GM23248 (cell line): ENCODE measurements around the gene ADRA2C. TPM values are rescaled to one million over a fixed set of nuclear protein-coding genes. Genes with fewer than 3 reads are reported as not detected.
A peak's percentile ranks its signal among the peaks of the same experiment; 100 is the strongest.

ENCODE experiments used
- DNase-seq: peaks from one replicate; pipeline ENCODE4 v3.0.0-alpha.2; 2015
- H2AFZ ChIP-seq: fragments of 200-600 bp; sonication (generic); 2 replicates; pipeline ENCODE4 v1.6.1; 2016; ENCODE audit warnings: antibody characterized with exemption
- H3F3A ChIP-seq: fragments of 200-600 bp; sonication (generic); 2 replicates; pipeline ENCODE4 v1.6.1; 2016; ENCODE audit warnings: mild to moderate bottlenecking, antibody characterized with exemption, mixed run types; ENCODE audit not compliant: insufficient read depth
- H3K27ac ChIP-seq: fragments of 200-600 bp; sonication (generic); 2 replicates; pipeline ENCODE4 v1.5.1; 2016; ENCODE audit warnings: mild to moderate bottlenecking
- H3K27me3 ChIP-seq: fragments of 200-600 bp; sonication (generic); replicated peaks from 2 replicates; pipeline ENCODE4 v1.6.1; 2016; ENCODE audit warnings: mild to moderate bottlenecking; ENCODE audit not compliant: insufficient read depth
- H3K36me3 ChIP-seq: fragments of 200-600 bp; sonication (generic); 2 replicates; pipeline ENCODE4 v1.6.1; 2016; ENCODE audit warnings: low read depth, mild to moderate bottlenecking
- H3K4me1 ChIP-seq: fragments of 200-600 bp; sonication (generic); 2 replicates; pipeline ENCODE4 v1.6.1; 2016; ENCODE audit warnings: mild to moderate bottlenecking; ENCODE audit not compliant: insufficient read depth
- H3K4me2 ChIP-seq: fragments of 200-600 bp; sonication (generic); one replicate; pipeline ENCODE4 v1.6.1; 2016; ENCODE audit warnings: mild to moderate bottlenecking; ENCODE audit not compliant: unreplicated experiment
- H3K4me3 ChIP-seq: fragments of 200-600 bp; sonication (generic); 2 replicates; pipeline ENCODE4 v1.5.1; 2016; ENCODE audit warnings: mild to moderate bottlenecking
- H3K79me2 ChIP-seq: fragments of 200-600 bp; sonication (generic); 2 replicates; pipeline ENCODE4 v1.6.1; 2016; ENCODE audit warnings: mild to moderate bottlenecking; ENCODE audit not compliant: insufficient read depth
- H3K9ac ChIP-seq: fragments of 200-600 bp; sonication (generic); 2 replicates; pipeline ENCODE4 v1.6.1; 2016; ENCODE audit warnings: mild to moderate bottlenecking
- H3K9me2 ChIP-seq: fragments of 200-600 bp; sonication (generic); 2 replicates; pipeline ENCODE4 v1.6.1; 2016; ENCODE audit warnings: mixed run types, mild to moderate bottlenecking, moderate library complexity; ENCODE audit not compliant: insufficient read depth
- H3K9me3 ChIP-seq: fragments of 200-600 bp; sonication (generic); one replicate; pipeline ENCODE4 v1.6.1; 2017; ENCODE audit warnings: low read depth
- H4K20me1 ChIP-seq: fragments of 200-600 bp; sonication (generic); 2 replicates; pipeline ENCODE4 v1.6.0; 2016; ENCODE audit not compliant: insufficient read depth
- EZH2 ChIP-seq: fragments of 200-600 bp; sonication (generic); IDR thresholded peaks from 2 replicates; pipeline ENCODE4 v1.6.1; 2018; ENCODE audit warnings: antibody characterized with exemption, mild to moderate bottlenecking; ENCODE audit not compliant: insufficient read depth, poor library complexity, severe bottlenecking
- EZH2phosphoT487 ChIP-seq: fragments of 200-600 bp; sonication (generic); IDR thresholded peaks from 2 replicates; pipeline ENCODE4 v1.6.1; 2018; ENCODE audit warnings: antibody characterized with exemption, moderate library complexity, mild to moderate bottlenecking, low read depth; ENCODE audit not compliant: insufficient read depth
- WGBS, 2 experiments: methylation state at CpG; one replicate each; pipeline ENCODE4 v1.1.6; 2015 to 2017; ENCODE audit warnings: low lambda C conversion rate in 2 of 2, low coverage in 1 of 2; ENCODE audit errors: missing lambda C conversion rate in 2 of 2; 5-methylcytosine and 5-hydroxymethylcytosine counted together
- in situ Hi-C: fragments of 300-500 bp; cut with MboI; formaldehyde crosslinking; loops from 2 replicates; pipeline ENCODE4 v1.15.0; 2020
- polyA plus RNA-seq: library from polyadenylated mRNA; unstranded; fragments of >200 nt; fragmentation: Nextera tagmentation; extraction: Ambion mirVana; gene quantifications from 2 replicates; pipeline ENCODE4 v1.2.1, GENCODE V29; 2016
- total RNA-seq: library from RNA; depleted of rRNA; stranded (reverse); fragments of >200 nt; shearing (Covaris generic); gene quantifications from 2 replicates; pipeline ENCODE4 v1.2.3, GENCODE V29; 2014

The ADRA2C gene
- total and polyA plus RNA-seq, 2 experiments from 2014 or later = 0.14 to 2.2 TPM

GRCh38 chr4:3784454-3785291 lies 18.5 kb downstream of the ADRA2C start:
- Histone ChIP-seq H3K27ac (no peak overlapping the region), H2AFZ (no peak overlapping the region), H3K9ac (no peak overlapping the region), H3K9me2 (no peaks in the 10 kb centered on the region), H4K20me1 (no peaks in the 10 kb centered on the region), H3K9me3 (no peaks in the 10 kb centered on the region), H3K4me2 (no peak overlapping the region), H3K4me1 (no peaks in the 10 kb centered on the region), H3K27me3 (no peaks in the 10 kb centered on the region; the same call in 1 of the 2 replicates), H3K79me2 (no peaks in the 10 kb centered on the region), H3K4me3 (no peak overlapping the region), H3K36me3 (no peaks in the 10 kb centered on the region), H3F3A (no peaks in the 10 kb centered on the region)
- WGBS, 2 experiments = 55 to 61% methylated on average over 21 to 23 of the region's 23 CpGs
- in situ Hi-C loops = no loop called here
- no peak for DNase-seq
- TF ChIP-seq EZH2phosphoT487 = no peak
- no peak for TF ChIP-seq EZH2

DNA sequence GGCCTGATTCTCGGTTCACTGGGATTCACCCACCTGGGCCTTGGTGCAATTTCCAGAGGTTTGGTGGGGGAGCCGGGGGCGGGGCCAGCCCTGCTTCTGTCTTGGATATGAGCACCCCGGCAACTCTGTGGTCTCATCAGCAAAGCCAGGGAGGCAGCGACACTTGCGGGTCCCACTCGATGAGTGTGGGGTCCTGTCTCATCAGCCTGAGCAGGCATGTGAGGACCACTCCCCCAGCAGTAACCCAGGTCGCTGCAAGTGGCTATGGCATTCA lies 19.0 kb downstream of the ADRA2C start:
- Histone ChIP-seq H4K20me1 (no peaks in the 10 kb centered on the region), H3K9ac (no peak overlapping the region), H3K36me3 (no peaks in the 10 kb centered on the region), H3K9me3 (no peaks in the 10 kb centered on the region), H3K9me2 (no peaks in the 10 kb centered on the region), H2AFZ (no peak overlapping the region), H3K79me2 (no peaks in the 10 kb centered on the region), H3K27me3 (no peaks in the 10 kb centered on the region; the same call in 1 of the 2 replicates), H3K4me1 (no peaks in the 10 kb centered on the region), H3K4me2 (no peak overlapping the region), H3F3A (no peaks in the 10 kb centered on the region), H3K27ac (no peak overlapping the region), H3K4me3 (no peak overlapping the region)
- in situ Hi-C loops = no loop called here
- no peak for TF ChIP-seq EZH2
- TF ChIP-seq EZH2phosphoT487 = no peak
- WGBS, 2 experiments = 63 to 71% methylated on average over 4 to 8 of the region's 8 CpGs
- no peak for DNase-seq

DNA sequence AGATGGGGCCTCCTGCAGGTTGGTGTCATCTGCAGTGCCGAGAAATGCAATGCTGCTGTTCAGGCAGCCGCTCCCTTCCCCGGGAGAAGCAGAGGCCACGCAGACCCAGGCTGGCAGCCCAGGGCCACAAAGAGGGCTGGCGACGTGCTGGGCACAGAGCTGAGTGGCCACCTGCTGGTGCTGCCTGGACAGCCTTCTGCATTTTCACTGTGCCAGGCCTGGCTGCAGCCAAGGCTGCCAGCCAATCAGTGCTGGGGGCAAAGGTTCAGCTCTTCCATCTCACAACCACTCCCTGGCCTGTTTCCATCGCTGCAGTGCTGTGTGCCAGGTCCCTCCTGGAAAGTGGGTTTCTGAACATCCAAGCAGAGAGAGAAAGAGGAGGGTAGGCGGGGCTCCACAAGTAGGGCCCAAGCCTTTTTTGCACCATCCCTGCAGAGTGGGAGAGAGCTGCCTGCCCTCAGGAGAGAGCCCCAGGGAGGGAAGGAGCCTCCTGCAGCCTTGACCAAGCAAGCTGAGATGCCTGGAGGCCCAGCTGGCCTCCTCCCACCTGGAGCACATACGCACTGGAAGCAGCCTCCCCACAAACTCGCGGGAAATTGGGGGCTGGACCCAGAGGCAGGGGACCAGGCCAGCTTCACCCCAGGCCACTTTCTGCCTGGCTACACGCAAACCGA lies 20.1 kb downstream of the ADRA2C start:
- H3K9me3 ChIP-seq = no peaks in the 10 kb centered on the region
- H3K4me3 ChIP-seq = no peak overlapping the region
- no peaks in the 10 kb centered on the region for H3F3A ChIP-seq
- no peak overlapping the region for H3K4me2 ChIP-seq
- no peaks in the 10 kb centered on the region for H3K4me1 ChIP-seq
- no peak overlapping the region for H3K9ac ChIP-seq
- no peaks in the 10 kb centered on the region for H3K36me3 ChIP-seq
- DNase-seq = peak; percentile 16
- H3K79me2 ChIP-seq = no peaks in the 10 kb centered on the region
- no peaks in the 10 kb centered on the region; the same call in 1 of the 2 replicates for H3K27me3 ChIP-seq
- H2AFZ ChIP-seq = no peak overlapping the region
- no peak overlapping the region for H3K27ac ChIP-seq
- no peaks in the 10 kb centered on the region for H4K20me1 ChIP-seq
- no peaks in the 10 kb centered on the region for H3K9me2 ChIP-seq
- 28 to 36% methylated on average over 12 to 13 of the region's 13 CpGs for WGBS, 2 experiments
- in situ Hi-C loops = no loop called here
- TF ChIP-seq EZH2phosphoT487 (no peak), EZH2 (no peak)

DNA sequence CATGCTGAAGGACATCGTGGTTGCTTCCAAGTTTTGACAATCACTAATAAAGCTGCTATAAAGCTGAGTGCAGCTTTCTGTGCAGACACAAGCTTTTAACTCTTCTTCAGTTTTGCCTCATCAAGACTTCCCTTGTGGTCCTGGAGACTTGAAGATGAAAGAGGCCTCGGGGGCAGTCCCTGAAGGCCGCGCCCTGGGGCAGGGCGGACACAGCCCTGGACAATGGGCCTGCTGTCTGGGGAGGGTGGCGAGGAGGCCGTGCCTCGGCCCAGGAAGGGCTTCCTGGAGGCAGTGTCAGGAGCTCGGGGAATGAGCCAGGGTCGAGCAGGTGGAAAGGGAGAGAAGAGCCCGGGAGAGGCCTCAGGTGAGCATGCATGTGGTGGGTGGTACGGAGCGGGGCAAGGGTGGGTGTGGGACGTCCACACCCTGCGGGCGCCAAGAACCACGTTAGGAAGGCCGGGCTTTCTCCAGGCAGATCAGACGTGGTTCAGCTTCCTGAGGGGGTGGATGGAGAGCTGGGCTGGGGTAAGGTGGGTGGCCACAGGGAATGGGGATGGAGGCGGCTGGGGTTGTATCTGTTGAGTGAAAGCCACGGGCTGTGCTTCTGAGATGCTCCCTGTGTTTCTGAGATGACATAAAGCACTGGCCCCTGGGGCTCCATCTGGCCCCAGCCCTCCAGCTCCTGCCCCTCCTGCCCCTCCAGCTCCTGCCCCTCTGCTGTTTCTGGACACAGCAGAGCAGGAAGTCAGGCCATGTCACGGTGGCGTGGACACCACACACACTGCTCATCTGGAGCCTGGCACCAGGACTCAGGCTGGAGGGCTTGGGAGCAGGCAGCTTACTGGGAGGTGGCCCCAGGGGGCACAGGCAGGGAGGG lies 21.5 kb downstream of the ADRA2C start:
- no peak for DNase-seq
- H3K4me2 ChIP-seq = no peak overlapping the region
- no peaks in the 10 kb centered on the region for H3K36me3 ChIP-seq
- WGBS, 2 experiments = 58 to 63% methylated on average over 14 to 23 of the region's 23 CpGs
- TF ChIP-seq EZH2 (no peak), EZH2phosphoT487 (no peak)
- no peaks in the 10 kb centered on the region for H3K4me1 ChIP-seq
- no peak overlapping the region for H3K4me3 ChIP-seq
- no peak overlapping the region for H3K27ac ChIP-seq
- no peaks in the 10 kb centered on the region for H4K20me1 ChIP-seq
- in situ Hi-C loops = no loop called here
- H3K9me3 ChIP-seq = no peaks in the 10 kb centered on the region
- H3K27me3 ChIP-seq = peaks cover 5% of the 10 kb centered on the region
- H3K9ac ChIP-seq = no peak overlapping the region
- no peaks in the 10 kb centered on the region for H3F3A ChIP-seq
- H3K9me2 ChIP-seq = no peaks in the 10 kb centered on the region
- H3K79me2 ChIP-seq = no peaks in the 10 kb centered on the region
- H2AFZ ChIP-seq = no peak overlapping the region
